Fibroblast of skin of left biceps (primary cell): ENCODE measurements around the gene RAMP1.

ENCODE experiments used
- DNase-seq, 2 experiments: peaks; one replicate each; pipeline ENCODE4 v3.0.0-alpha.2; 2013; ENCODE audit warnings: low read depth in 2 of 2

Gene RAMP1

DNA sequence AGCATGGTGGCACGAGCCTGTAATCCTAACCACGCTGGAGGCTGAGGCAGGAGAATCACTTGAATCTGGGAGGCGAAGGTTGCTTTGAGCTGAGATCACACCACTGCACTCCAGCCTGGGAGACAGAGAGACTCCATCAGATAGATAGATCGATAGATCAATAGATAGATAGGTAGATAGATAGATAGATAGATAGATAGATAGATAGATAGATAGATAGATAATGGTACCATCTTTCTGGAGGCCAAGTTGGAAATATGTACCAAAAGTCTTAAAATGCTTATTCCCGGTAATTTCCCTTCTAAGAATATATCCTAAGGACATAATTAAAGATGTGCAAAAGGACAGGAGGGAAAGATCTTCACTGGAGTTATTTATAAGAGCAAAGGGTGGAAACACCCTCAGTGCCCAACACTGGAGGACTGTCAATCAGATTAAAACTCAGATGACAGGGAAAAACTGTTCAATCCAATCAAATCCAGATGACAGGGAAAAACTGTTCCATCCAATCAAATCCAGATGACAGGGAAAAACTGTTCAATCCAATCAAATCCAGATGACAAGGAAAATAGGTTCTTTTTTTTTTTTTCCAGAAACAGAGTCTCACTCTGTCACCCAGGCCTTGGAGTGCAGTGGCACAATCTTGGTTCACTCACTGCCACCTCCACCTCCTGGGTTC is 58.4 kb downstream of the RAMP1 start:
- no peak for DNase-seq

DNA sequence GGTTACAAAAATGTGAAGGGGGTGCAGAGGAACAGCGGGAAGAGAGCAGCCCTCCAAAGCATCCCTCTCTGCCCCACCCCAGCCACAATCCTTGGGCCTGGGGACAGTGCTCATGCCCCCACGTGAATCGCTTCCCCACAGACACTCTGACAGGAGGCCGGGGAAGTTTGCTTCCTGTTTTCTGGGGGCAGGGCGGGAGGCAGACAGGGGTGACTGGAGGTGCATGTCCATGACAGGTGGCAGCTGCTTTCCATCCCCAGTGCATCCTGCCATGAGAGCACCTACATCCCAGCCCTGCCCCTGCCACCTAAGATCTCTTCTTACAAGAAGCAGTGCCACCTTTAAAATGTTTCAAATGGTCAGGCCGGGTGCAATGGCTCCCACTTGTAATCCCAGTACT is 60.2 kb downstream of the RAMP1 start:
- no peak for DNase-seq

DNA sequence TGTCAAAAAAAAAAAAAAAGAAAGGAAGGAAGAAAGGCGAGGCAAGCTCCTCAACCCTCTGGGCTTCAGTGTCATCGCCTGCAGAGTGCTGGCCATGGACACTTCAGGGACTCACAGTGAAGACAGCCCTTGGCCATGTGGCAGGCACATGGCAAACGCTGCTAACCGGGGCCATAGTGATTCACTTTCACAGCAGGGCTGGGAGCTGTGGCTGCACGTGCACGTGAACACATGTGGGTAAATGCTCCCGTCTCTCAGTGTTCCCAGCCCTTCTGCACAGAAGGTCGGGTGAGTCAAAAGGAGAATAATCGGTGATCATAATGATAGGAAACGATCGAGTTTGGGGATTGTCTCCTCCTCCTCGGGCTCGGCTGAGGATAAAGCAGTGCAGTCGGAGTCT is 61.2 kb downstream of the RAMP1 start:
- DNase-seq = peak in 1 of 2 experiments; percentile 15

DNA sequence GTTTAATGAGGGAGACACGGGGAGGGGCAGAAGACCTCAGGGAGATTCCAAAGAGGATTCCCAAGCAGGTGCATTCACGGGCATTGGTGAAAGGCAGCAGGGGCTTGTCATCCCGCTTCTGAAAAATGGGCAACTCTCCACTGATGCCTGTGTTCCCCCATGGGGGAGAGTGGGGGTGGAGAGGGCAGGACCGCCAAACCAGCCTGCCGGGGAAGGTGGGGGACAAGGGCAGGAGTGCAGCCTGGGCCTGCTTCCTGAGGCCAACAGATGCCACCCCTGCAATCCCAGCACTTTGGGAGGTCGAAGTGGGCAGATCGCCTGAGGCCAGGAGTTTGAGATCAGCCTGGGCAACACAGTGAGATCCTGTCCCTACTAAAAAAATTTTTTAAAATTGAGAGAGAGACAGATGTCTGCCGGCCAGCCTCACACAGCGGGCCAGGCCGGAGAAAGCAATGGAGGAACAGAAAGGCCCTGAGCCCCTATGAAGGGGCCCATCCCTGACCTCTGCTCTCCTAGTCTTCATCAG is 62.6 kb downstream of the RAMP1 start:
- DNase-seq = no peak

DNA sequence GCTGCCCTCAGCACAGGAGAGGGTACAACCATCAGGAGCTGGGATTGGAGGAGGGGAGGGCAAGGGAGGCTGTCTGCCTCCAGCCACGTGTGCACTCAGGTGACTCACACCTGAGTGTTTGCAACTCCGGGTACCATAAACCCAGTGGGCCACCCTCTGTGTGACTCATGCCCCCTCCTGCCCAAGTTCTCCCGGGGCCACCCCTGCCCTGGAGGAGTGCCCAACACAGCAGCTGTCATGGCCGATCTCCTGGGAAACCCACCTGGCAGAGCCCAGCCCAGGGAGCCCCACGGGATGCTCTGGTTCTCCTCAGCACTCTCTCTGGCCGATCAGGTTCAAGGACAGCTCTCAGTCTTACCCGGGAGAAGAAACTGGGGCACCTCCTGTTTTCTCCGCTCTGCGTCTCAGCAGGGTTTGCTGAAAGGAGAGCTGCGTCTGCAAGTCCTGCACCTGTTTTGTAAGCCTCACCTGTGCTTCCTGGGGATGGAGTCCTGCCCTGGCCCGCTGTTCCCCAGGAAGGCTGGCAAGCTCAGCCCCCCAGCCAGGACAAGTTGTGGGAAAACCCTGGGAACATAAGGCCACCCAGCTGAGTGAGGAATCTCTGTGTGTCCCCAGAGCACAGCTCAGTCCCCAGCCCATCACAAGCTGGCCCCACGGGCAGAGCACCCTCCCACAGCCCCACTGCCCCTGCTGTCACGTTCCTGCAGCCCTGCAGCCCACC is 63.4 kb downstream of the RAMP1 start:
- DNase-seq = no peak

DNA sequence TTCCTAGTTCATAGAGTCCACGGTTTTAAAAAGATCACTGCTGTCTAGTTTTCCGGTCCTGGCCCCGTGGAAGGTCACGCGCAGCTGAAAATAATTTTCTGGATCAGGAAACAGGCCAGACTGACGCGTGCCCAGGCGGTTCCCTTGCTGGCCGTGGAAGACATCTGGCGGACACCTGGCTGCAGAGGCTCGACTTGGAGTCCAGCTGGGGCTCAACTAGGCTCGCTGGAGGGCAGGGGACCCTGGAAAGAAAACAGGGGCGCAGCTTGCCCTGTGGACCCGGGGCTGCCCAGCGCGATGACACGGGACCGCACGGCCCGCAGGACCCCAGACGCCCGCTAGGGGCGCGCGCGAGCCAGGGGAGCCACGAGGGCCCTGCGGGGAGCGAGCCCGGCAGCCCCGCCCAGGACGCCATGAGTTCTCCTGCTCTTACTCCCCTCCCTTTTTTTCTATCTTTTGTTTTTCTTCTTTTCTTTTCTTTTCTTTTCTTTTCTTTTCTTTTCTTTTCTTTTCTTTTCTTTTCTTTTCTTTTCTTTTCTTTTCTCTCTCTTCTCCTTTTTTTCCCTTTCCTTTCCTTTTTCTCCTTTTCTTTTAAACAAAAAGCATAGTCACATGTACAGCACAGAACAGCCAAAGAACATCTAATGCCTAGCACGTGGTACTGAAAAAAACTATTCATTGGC is 64.2 kb downstream of the RAMP1 start:
- DNase-seq = peak in 1 of 2 experiments; percentile 15

DNA sequence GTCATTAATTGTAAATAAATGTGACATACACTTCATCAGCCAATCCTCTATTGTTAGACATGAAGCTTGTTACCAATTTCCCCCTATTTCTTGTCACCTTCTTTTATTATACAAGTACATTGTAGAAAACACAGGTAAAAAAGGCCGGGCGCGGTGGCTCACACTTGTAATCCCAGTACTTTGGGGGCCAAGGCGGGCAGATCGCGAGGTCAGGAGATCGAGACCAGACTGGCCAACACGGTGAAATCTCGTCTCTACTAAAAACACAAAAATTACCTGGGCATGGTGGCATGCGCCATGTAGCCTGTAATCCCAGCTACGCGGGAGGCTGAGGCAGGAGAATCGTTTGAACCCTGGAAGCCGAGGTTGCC is 64.7 kb downstream of the RAMP1 start:
- no peak for DNase-seq

DNA sequence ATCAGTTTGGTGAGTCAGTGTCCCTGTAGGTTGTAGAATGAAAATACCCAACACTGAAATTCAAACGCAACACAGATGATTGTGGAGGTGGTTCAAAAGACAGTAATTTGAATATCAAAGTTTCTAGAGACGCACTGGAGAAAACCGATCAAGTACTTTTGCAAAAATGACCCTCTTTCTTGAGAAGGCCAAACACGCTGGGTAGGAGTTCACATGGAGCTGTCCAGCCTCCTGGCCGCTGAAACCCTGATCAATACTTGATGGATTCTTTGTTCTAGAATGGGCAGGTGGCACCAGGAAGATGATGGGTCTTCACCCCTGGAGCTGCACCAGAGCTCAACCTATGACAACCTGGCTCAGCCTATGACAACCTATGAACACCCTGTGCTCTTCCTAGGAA is 67.7 kb downstream of the RAMP1 start:
- DNase-seq = no peak

DNA sequence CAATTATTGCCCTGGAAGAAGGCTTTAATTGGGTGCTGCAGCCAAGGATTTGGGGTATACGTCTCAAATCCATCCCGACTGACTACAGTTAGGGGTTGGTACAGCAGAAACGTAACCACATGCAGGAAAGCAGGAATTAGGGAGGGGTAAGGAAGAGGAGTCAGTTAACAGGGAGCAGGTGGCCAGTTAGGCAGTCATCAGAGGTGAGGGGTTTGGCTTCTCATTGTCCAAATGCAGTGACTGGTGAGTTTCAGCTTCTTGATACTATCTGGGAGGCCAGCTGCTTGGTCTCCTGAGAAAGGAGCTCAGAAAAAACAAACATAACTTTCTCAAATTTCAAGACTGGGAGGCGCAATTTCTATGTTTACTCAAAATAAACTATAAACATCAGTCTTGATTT is 68.6 kb downstream of the RAMP1 start:
- DNase-seq = no peak

DNA sequence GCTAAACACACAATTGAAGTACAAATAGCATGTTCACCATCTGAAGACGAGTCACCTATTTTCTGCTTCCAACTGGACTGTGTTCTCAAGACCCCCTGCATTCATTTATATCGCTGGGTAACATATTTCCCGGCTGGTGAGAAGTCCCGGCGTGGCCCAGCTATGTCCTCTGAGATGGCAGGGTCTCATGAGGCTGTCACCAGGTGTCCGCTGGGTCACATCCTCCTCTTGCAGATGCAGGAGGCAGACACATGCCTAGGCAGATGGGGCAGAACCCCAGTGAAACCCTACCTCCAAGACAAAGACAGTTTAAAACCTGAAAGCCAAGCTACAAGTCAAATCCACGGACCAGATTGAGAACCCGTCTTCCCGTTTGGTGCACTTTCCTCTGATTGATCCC is 70.6 kb downstream of the RAMP1 start:
- no peak for DNase-seq

DNA sequence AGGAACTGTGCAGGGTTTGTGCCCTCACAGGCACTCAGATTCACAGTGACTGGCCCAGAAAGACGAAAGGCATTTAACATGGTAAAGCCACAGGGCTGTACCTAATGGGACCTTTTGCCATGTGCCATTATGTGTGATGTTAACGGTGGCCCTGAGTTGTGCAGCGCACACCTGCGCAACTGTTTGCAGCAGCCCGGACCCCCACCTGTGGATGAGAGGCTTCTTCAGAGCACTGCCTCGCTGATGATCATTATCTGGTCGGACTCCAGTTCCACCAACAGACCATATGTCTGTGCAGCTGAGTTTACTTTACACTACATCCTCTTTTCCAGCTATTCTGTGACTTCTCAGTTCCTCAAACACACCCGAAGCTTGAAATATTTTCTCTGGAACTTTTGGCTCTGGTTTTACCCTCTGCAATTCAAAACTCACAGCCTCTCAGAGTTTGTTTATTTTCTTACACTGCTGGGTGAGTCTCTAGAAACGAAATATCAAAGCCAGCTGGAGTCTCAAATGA is 71.8 kb downstream of the RAMP1 start:
- DNase-seq = peak; percentile 33 to 36

DNA sequence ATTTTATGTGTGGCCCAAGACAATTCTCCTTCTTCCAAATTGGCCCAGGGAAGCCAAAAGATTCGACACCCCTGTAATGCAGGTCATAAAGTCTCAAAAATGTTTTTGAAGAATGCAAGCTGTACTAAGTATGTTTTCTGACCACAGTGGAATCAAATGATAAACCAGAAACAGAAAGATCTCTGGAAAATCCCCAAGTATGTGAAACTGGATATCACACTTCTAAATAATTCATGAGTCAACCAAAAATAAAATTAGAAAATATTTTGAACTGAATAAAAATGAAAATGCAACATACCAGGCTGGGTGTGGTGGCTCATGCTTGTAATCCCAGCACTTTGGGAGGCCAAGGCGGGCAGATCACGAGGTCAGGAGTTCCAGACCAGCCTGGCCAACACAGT is 73.3 kb downstream of the RAMP1 start:
- peak; percentile 73 to 78 for DNase-seq

DNA sequence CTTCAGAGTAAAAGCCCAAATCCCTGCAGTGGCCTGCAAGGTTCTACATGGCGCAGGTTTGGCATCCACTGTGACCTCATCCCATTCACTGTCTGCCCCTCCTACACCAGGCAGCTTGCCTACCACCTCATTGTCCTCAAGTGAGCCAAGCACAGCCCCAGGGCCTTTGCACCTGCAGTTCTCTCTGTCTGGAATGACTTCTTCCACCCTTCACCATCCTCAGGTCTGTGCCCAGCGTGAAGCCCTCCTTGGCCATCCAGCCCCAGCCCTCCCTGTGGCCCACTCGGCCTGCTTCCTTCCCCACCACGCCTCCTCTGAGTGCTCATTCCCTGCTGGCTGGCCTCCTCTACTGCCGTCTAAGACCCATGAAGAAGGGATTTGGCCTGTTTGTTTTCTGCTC is 74.8 kb downstream of the RAMP1 start:
- DNase-seq = no peak

DNA sequence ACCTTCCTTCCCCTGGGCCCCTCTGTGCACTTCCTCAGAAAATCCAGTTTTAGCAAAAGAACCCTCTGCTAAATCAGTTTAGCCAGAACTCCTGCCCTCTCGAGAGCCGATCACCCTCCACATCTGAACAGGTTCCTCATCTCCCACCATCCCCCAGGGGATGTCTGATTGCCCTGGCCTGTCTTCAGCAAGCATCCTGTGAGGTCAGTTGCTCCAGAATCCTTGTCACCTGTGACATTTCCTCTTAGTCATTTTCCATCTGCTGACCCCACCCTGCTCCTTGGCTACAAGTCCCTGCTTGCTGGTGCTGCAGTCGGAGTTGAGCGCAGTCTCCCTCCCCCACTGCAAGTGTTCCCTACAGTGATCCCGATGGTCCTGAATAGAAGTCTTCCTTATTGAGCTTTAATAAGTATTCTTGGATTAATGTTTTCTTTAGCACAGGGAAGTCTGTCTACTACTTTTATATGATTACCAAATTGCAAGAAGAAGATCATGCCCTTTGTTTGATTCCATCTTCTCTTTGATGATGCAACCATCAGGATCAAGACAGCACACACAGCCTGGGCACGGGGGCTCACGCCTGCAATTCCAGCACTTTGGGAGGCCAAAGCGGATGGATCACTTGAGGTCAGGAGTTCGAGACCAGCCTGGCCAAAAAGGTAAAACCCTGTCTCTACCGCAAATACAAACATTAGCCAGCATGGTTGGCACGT is 76.5 kb downstream of the RAMP1 start:
- no peak for DNase-seq

DNA sequence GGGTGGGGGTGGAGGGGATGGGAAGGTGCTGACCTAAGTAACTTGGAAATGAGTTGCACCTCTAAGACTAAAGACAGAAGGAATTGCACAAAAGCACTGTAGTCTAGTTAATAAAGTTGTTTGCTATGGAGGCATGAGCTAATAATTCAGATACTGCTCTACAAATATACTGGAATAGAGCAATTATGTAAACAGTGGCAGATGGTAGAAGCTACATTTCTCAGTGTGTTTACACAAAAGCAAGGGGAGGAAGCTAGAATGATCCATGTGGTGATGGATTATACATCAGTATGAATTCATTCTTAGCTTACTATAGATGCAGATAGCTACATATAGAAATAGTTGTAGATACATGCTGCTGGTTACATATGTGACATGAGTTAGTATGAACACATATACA is 79.8 kb downstream of the RAMP1 start:
- DNase-seq = no peak

DNA sequence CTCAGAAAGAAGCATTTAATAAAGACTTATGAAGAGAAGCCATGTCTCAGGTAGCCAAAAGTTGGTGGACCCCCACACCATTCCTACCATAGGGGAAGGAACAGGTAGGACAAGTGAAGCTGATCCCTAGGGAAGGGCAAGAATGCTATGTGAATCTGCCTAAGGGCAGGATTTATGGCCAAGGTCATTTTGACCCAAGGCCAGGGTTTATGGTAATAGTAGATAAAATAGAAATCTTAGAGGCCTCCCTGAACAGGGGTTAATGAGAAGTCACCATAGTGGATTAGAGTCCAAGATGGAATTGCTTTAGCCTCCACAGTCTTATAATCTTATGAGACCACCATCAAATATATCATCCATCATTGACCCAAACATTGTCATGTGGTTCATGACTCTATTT is 81.4 kb downstream of the RAMP1 start:
- no peak for DNase-seq

DNA sequence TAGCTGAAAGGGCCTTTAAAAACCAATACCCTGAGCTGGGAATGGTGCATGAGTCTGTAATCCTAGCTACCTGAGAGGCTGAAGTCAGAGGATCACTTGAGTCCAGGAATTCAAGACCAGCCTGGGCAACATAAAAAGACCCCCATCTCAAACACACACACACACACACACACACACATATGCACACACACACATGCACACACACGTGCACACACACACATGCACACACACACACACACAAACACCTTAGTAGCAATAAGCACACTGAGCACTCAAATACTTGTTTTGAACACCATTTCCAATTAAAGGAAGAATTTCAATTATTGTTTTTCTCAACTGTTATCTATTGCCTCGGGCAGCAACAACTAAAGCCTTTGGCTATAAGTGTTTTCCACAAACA is 81.8 kb downstream of the RAMP1 start:
- no peak for DNase-seq

DNA sequence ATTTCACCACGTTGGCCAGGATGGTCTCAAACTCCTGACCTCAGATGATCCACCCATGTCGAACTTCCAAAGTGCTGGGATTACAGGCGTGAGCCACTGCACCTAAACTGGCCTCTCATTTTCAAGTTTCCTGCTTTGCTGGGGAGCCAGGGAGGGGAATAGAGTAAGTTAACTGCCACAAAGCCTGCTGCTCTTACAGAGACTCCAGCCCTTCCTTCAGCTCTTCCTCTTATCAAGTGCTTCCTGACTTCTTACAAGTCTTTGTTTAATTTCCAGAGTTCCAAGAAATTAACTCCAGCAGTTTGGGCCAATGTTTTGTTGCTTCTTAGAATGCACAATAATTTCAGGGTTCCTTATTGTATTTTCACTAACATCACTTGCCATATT is 83.1 kb downstream of the RAMP1 start:
- no peak for DNase-seq

DNA sequence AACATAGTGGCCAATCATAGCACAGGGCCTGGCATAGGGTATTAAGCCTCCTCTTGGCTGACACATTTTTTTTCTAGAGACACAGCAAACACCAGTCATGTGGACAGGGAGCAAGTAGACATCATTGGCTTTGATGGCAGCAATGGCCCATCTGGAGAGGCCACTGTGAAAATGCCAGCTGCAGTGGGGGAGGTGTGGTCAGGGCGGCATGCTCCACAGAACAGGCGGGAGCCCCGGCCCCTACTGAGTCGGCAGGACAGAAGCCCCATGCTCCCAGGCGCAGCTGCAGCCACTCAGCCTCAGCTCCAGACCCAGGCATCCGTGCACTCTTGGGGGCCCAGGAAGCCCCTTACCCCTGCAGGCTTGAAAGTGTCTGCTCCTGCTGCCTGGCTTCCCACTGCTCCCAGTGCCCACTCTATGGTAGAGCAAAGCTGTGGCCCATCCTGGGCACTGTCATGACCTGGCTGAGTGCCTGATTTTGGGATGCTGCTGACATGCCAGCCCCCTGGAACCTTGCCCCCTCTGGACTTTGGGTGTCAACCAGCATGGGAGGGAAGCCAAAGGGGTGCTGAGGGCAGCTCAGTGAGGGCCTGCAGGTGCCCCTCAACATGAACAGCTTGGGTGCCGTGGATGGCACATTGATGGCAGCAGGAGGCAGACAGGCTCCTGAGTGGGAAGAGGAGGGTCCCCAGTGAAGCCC is 84.1 kb downstream of the RAMP1 start:
- no peak for DNase-seq

DNA sequence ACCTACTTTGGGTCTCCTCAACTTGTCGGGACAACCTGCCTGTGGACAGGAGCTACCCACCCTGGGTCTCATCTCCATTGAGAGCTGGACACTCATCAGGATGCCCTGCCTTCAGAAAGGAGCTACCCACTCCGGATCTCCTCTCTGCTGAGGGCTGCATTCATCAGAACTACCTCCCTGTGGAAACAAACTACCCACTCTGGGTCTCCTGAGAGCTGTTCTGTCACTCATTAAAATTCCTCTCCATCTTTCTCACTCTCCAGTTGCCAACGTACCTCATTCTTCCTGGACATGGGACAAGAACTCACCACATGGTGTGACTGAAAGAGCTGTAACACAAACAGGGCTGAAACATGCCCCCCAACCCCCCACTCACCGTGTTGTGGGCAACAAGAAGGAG is 84.9 kb downstream of the RAMP1 start:
- DNase-seq = no peak

DNA sequence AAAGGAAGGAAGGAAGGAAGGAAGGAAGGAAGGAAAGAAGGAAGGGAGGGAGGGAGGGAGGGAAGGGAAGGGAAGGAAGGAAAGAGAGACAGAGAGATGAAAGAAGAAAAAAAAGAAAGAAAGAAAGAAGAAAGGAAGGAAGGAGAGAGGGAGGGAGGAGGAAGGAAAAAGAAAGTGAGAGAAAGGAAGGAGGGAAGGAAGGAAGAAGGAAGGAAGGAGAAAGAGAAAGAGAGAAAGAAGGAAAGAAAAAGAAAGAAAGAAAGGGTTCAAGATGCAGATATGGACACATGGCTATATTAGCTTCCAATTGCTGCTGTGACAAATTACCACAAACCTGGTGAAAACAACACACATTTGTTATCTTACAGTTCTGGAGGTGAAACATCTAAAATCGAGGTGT is 87.0 kb downstream of the RAMP1 start:
- no peak for DNase-seq
